ENCODE data around the gene AADACL4.

AADACL4 gene

DNA sequence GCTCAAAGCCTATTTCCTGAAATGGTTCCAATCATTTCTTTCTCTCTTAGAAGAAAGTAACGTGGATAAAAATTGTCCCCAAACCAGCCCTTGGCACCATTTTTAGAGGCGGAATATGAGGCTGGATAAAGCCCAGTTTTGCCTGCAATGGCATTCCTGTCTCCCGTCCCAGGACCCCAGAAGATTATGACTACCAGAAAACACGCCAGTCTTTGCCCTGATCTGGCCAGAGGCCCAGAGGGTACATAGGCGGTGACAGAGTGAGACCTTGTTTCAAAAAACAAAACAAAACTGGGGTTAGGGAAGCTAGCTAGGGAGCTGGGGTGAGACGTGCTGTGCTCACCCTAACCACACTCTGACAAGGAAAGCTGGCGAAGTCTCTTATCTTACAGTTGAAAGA lies at the start of gene AADACL4:
Gene AADACL4, plus strand, starts transcription at position 301 of the 400 bp plus-strand sequence. CDS start 462 bp downstream, outside the sequence.
- no peak for FAIRE-seq

DNA sequence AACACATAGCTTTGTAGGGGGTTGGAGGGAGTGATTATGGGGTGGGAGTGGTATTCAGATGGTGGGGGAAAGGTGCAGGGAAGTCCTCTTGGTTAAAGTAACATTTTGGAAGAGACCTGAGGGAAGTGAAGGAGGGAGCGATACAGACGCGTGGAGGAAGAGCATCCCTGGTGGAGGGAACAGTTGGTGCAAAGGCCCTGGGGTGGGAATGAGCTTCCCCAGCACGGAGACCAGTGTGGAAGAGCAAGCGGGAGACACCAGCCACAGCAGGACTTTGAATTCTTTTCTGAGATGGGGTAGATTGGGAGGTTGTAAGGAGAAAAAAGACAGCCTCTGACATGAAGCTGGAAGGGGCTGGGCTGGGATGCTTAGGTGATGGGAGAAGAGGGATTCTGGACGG lies 49.4 kb upstream of the AADACL4 start:
- FAIRE-seq = no peak

DNA sequence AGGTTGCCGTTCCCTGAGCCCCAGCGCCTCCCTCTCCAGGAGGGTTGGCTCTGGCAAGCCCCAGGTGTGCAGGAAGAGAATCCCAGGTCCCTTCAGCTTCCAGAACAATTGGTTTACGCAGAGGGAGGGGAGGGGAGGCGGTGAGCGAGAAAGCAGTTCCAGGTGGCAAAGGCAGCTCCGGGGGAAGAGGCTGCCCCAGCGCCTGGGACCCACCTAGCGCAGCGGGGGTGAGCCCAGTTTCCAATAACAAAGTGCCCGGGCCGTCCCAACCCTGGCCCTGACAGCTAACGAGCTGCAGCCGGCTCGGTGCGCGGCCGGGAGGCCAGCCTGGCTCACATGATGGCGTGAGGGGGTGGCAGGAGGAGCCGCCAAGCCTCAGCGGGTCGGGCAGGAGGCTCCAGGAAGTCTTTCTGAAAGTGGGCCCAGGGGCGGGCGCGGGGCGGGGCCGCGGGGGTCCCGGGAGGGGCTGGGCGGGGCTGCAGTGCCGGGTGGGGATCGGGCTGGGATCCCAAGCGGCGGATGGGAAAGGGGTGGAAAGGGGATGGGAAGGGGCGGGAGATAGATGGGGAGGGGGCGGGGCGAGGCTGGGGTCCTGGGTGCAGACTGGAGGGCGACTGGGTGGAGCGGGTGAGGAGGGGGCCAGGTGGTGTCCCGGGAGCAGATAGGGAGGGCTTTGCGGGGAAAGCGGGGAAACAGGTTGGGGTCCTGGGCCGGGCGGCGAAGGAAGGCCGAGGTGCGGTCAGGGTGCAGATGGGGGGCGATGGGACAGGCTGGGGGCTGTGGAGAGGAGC lies 48.7 kb upstream of the AADACL4 start:
- no peak for FAIRE-seq

DNA sequence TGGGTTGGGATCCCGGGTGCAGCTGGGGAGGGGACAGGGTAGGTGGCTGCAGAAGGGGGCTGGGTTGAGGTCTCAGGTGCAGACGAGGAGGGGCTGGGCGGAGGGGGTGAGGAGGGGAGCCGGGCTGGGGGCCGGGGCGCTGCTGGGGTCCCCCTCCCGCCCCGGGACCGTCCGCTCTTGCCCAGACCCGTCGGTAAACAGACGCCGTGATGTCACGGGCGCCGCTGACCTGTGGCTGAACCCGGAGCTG lies 48.2 kb upstream of the AADACL4 start:
- no peak for FAIRE-seq

DNA sequence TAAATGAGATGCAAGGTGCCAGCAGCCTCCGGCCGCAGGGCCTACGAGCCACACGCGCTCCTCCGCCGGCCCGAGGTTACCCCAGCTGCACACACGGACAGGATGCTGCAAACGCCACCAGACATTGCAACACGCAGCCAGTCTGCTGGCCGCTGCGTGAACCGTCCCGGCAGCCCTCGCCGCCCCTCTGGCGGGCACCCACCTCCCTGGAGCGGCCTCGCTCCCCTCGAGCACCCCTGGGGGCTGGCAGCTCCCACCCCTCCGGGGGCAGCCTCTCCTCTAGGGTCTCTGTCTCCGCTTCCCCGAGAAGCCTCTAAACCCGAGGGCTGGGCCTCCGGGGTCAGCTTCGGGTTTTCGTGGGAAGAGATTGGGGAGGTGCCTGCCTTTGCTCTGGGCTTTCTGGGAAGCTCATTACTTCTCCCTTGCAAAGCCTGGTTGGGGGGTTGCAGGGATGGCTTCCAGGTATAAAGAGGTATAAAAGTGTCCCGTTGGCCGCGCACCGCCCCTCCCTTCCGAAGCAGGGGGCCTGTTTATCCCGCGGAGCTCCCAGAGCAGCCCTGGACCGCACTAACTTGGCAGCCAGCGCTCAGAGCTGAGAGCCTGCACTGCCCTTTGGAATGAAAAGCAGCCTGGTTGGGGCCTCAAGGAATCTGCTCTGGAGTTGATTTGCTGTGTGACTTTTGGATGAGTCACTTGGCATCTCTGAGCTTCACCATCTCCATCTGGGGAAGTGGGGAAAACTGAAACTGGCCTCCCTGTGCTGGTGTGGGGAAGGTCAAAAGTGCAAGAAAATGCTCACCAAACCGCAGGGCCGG lies 47.7 kb upstream of the AADACL4 start:
- FAIRE-seq = no peak

DNA sequence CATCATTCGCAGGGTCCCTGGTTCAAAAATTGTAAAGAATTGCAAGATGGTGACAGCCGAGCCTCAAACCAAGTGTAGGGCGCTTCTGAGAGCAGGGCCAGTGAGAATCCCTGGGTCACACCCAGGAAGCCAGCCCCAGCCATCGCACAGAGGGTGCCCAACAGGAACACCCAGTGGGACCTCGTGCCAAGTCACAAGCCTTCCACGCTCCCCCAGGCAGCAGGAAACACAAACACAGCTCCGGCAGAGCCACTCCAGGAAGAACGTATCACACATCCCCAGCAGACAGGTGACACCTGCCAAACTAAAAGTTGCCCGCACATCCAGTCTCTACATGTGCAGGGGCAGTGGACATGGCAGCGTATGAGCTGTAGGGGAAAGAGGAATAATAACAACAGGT lies 46.1 kb upstream of the AADACL4 start:
- FAIRE-seq = no peak

DNA sequence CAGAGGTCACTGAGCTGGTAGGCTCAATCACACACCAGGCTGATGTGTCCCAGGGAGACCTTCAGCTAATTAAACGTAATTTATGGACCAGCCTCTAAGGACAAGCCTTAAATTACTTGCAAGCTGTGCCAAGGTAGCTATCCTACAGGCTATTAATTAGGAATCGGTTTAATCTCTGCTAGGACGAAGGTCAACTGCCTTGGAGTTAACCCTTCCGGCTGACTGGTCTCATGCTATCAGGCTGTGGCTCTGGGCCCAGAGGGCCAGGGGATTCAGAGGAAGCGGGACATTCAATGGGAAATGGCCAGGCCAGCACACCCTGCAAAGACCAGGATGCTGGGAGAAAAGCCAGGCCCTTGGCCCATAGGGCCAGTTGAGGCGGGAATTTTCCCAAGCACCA lies 44.9 kb upstream of the AADACL4 start:
- FAIRE-seq = no peak

DNA sequence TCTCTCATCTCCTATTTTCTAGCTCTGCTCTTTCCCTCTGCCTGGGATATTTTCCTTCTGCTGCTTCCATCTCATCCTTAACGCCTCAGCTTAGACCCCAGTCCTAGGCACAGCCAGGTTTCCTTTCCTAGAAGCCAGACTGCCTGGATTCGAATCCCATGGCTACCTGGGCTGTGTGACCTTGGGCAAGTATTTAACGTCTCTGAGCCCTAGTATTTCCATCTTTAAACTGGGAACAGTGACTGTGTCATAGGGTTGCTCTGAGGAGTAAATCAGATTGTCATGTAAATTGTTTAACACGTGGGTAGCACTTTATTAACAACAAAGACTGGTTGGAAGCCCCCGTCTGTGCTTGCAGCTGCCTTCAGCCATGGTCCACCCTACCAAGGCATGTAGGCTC lies 44.2 kb upstream of the AADACL4 start:
- FAIRE-seq = no peak

DNA sequence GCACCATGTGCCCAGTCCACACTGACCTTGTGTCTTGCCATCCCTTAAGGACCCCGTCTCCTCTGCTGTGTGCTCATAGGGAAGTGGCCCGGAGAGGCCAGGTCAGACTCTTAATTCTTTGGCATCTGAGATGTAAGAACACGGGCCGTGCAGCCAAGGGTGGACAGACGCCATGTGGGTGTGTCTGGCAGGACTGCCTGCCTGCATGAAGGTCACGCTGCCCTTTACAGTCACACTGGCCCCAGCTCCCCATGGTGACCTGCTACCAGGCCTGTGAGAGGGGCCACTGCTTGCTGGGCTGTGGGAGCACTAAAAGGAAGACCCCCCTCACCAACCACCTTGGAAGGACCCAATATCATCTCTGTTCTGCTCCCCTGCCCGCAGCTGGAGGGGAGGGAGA lies 43.5 kb upstream of the AADACL4 start:
- no peak for FAIRE-seq

DNA sequence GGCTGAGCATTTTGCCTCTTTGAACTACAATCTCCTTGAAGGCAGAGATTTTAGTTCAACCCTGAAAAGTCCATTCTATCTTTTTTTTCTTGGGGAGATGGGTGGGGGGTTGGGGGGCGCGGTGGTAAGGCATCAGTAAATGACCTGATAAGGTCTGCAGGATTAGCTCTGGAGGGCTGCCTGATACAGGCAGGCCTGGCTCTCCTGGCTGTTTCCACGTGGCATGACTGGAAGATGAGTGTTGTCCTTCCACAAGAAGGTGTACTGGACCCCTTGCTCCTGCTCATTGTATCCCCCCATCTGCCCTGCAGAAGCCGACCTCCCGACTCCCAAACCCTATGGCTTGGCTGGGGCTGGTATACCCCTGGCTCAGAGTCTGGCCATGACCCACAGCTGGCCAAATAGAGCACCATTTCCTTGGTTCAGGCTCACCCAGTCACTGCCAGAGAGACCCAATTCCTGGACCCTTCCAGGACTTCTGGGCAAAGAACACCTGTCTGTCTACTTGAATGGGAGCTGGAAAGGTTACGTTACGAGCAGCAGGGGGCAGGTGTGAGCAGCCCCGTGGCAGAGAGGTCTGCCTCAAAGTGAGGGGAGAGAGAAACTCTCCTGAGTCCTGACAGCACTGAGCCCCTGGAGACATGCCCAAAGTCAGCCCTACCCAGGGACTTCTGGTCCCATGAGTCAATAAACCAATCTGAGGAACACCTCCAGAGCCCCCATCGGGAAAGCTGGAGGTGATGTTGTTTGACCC lies 42.8 kb upstream of the AADACL4 start:
- no peak for FAIRE-seq

DNA sequence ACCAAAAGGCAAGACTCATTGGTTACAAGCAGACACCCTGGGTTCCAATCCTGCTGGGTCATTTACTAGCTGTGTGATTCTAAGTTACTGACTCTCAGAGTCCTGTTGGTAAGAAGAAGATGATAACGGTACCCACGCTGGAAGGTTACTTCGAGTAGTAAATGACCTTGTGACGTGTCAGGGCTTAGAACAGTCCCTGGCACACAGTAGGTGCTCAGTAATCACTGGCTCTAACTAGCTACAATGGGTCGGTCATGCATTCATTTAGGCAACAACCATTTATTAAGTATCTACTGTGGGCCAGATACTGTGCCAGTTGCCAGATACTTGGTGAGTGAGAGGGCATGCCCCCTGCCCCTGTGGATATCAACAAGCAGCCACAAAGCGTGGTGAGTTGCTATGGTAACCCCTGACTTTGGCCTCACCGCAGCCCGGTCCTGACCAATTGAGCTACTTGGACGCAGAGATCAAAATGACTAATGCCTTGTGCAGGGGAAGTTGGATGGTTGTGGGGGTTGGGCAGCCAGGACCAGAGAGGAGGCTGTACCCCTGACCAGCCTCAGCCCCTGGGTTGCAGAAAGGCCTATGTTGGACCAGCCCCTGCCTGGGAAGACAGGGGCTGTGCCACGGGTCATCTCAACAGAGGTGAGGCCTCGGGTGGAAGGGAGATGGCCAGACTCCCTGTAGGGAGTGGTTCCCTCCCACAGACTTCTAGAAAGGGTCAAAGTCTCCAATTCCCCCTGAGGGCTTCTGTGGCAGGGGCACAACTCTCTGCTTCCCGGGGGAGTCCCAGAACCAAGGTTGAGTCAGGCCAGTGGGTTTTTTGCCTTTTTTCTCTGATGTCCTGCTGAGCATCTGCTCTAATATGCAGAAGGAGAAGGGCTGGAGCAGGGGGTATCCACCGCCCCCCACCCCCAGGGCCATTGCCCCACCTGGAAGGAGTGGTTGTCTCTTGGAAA lies 41.9 kb upstream of the AADACL4 start:
- no peak for FAIRE-seq

DNA sequence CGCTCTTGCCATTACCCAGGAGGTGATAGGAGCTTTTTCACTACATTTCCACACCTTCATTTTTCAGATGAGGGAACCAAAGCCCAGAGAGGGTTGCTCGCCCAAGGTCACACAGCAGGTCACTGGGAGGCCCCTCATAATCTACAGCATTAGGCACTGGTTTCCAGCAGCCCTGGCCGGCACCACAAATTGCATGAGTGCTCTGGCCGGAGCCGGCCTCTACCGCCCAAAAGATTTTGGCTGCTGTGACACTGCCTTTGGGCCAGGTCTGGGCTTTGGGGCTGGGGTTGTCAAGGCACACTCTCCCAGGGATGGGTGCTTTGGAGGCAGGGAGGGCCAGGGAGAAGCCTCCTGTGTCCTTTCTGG lies 41.2 kb upstream of the AADACL4 start:
- no peak for FAIRE-seq

DNA sequence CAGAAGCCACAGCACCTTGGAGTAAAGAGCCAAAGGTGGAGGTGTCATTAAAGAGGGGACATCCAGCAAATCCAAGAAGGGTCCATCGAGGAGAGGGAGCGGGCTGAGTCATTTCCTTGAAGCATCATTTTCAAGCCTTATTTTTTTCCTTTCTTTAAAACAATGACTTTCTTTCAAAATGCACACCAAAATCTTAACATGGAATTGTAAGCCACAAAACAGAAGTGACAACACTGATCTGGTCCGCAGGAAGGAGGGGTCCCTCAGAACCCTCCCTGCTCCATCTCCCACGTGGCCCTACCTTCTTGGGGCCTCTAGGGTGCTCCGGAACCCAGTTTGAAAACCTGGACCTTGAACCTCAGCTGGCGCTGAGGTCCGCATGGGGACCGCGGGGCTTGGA lies 40.7 kb upstream of the AADACL4 start:
- FAIRE-seq = no peak

DNA sequence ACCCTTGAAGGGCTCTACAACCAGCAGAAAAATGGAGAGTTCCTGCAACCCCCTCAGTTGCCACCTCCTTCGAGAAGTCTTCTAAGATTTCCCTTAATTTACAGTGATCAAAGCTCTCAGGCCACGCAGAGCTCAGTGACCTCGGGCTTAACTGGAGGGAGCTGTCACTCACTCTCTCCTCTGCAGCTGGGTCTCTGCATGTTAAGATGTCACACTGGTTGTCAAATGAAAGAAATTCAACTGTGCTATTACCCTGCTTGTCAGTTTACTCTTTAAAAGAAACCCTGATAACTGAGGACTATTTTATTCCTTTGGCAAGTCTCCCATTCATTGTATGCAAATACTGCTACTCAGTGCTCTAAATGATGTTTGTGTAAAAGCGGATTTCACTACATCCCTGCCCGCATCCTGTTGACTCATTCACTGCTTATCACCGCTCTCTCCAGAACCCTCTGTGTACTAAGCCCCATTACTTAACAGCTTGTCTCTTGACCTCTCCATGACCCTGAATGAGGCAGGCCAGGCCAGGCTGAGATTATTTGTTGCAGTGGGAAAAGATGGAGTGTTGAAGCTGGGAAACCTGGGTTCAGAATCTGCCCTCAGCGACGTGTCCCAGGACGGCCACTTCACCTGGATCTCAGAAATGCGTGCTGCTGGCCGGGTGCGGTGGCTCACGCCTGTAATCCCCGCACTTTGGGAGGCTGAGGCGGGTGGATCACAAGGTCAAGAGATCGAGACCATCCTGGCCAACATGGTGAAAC lies 39.6 kb upstream of the AADACL4 start:
- no peak for FAIRE-seq

DNA sequence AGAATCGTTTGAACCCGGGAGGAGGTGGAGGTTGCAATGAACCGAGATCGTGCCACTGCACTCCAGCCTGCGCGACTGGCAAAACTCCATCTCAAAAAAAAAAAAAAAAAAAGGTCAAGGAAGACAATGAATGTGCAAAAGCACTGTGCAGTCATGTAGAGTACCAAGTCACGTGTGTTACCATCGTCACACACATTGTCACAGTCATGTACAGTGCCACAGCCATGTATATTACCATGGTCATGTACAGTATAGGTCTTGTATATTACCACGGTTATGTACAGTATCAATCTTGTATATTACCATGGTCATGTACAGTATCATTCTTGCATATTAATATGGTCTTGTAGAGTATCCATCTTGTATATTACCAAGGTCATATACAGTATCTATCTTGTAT lies 38.9 kb upstream of the AADACL4 start:
- FAIRE-seq = no peak

DNA sequence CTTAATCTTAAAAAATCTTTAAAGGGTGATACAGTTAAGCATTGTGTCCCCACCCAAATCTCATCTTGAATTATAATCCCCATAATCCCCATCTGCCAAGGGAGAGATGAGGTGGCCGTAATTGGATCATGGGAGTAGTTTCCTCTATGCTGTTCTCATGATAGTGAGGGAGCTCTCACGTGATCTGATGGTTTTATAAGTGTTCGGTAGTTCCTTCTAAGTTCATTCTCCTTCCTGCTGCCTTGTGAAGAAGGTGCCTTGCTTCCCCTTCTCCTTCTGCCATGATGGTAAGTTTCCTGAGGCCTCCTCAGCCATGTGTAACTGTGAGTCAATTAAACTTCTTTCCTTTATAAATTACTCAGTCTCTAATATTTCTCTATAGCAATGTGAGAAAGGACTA lies 36.6 kb upstream of the AADACL4 start:
- no peak for FAIRE-seq

DNA sequence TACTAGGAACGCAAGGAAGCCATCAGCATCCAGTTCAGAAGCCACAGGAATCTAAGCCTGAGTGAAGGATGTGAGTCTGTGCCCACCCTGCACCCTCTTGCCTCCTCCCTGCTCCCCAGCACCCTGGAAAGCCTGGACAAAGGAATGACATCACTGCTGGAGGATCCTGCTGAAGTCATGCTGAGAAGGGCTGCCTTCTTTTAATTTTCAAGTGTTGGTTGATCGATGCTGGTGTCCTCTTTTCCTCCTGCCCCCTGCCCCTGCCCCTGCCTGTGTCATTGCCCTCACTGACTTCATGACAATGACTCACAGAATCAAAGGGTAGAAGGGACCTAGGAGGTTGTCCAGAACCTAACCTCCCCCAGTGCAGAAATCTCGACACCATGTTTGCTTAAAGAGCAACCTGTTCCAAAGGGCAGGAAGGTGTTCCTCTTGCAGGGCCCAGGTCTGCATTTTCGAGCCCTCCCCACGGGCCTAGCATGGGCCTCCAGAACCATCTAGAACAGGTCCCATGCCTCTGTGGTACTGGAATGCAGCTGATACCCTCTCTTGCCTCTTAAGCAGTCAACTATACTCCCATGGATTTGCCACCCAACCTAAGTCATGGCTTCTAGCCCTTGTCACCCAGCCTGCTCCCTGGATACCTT lies 35.5 kb upstream of the AADACL4 start:
- FAIRE-seq = no peak

DNA sequence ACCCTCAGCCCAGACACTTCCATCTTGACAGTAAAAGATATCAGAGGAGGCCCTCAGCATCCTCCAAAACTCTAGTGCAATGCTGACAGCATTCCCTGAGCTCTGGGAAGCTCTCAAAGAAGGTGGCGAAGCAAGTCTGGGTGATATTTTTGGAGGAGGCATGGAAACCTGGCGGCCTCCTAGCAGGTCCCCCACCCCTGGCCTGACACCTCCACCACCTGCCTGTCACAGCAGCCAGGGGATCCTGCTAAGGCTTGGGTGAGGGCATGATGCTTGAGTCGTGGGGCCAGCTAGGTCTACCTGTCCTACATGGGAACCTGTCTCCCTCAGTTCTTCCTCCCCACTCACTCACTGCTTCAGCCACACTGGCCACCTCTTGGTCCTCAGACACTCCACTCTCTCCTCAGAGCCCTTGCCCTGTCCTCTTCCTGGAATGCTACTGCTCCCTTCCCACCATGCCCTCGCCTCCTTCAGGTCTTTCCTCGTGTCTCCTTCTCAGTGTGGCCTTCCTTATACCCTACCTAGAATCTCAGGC lies 34.3 kb upstream of the AADACL4 start:
- no peak for FAIRE-seq

DNA sequence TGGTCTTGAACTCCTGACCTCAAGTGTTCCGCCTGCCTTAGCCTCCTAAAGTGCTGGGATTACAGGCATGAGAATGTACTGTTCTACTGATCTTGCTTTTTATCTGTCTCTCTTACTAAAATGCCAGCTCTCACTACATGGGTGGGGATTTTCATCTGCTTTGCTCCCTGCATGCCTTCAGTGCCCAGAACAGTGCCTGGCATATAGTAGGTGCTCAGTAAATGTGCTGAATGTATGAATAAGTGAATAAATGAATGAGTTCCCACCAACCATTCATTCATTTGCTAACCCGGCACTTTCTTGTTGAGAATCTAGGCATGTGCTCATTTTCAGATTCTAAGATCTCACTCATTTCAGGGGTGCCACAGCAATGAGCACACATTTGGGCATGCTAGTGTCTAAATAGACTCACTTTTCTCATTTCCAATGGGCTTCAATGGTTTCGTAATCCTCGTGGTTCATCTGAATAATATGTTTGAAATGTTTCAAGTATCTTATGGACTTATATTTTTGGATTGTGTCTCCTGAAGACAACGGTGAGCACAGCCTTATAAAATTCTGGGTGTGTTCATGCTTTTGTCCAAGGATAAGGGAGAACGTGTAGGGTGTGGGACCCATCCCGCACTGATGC lies 33.5 kb upstream of the AADACL4 start:
- no peak for FAIRE-seq

DNA sequence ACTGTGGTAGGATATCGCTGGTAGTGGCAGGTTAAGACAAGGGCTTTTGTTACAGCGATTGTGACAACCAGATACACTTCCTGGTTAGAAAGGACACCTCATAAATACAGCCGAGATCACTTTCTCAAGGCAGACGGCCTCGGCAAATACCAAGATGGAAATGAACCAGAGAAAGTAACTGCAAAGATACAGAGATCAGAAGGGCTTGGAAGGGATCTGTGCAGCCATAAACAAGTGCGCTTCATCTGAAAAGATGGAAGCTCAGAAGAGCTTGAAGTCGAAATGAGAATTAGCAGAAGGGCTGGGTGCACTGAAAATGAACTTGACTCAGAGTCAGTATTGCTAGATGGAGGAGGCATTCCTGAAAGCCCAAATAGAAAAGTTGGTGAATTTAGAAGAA lies 32.9 kb upstream of the AADACL4 start:
- no peak for FAIRE-seq

DNA sequence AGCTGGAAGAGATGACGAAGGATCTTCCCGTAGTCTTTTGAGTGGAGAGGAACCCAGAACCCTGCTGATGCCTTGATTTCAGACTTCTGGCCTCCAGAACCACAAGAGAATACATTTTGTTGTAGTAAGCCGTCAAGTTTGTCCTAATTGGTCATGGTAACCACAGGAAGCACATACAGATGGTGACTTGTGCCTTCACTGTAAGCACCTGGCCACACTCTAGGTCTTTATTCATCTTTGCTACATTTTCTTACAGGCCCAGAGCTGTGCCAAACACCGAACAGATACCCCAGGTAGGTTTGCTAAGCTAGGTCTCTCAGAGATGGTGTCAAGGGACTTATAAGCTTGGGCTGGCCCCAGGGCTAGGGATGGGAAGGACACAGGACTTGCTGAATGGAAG lies 30.7 kb upstream of the AADACL4 start:
- FAIRE-seq = no peak

Data from A204.1 (cell line).